Endothelial cell of umbilical vein (primary cell): ENCODE data around the gene TAF1A. TPM values are rescaled to one million over a fixed set of nuclear protein-coding genes. Genes with fewer than 3 reads are reported as not detected.

Source experiments
- BruUV-seq: library from RNA; stranded (reverse); fragments of 400-500 nt; replicated peaks from 2 replicates; lab custom pipeline; 2021; lab: Mats Ljungman, UMichigan
- CTCF ChIA-PET: fragments of 300-600, 350-600 bp; sonication (Branson Sonifier 250); formaldehyde crosslinking; loops from one replicate; lab custom pipeline; 2021; ENCODE audit warnings: antibody characterized with exemption, inconsistent platforms; lab: Charles Lee
- POLR2A ChIA-PET: fragments of 300-600, 350-600 bp; sonication (Branson Sonifier 250); formaldehyde crosslinking; loops from one replicate; lab custom pipeline; 2021; ENCODE audit warnings: antibody characterized with exemption, inconsistent platforms; lab: Charles Lee
- DNase-seq: peaks from one replicate; pipeline ENCODE4 v3.0.0-alpha.2; 2011; ENCODE audit warnings: low read depth, low spot score
- FAIRE-seq: peaks from 2 replicates; lab custom pipeline; 2011; peaks lifted over from hg19 to GRCh38; lab: Jason Lieb, UNC
- H2AFZ ChIP-seq: 2 replicates; pipeline ENCODE4 v1.6.0; 2012; ENCODE audit warnings: low read depth, low read length, control low read depth, inconsistent platforms
- H3K27ac ChIP-seq: 2 replicates; pipeline ENCODE4 v1.5.1; 2011; ENCODE audit warnings: low read depth, mild to moderate bottlenecking, control low read depth, low read length, moderate library complexity; ENCODE audit not compliant: insufficient read depth
- H3K27me3 ChIP-seq, 2 experiments: 2 replicates each; pipeline versions ENCODE4 v1.6.0 to v1.6.1; 2011; ENCODE audit warnings: low read length in 2 of 2, mixed read lengths in 1 of 2; ENCODE audit not compliant: control insufficient read depth in 2 of 2, insufficient read depth in 2 of 2
- H3K36me3 ChIP-seq, 2 experiments: 2 replicates in 1 of 2; 3 replicates in 1 of 2; pipeline ENCODE4 v1.5.1; 2011; ENCODE audit warnings: low read length in 2 of 2, mild to moderate bottlenecking in 1 of 2, moderate library complexity in 1 of 2; ENCODE audit not compliant: control insufficient read depth in 2 of 2, insufficient read depth in 2 of 2; ENCODE audit errors: extremely low read depth in 1 of 2
- H3K4me1 ChIP-seq: 3 replicates; pipeline ENCODE4 v1.5.1; 2011; ENCODE audit warnings: mild to moderate bottlenecking, low read length; ENCODE audit not compliant: control insufficient read depth, insufficient read depth; ENCODE audit errors: extremely low read depth
- H3K4me2 ChIP-seq: 2 replicates; pipeline ENCODE4 v1.6.1; 2011; ENCODE audit warnings: low read length, control low read depth, mixed read lengths; ENCODE audit not compliant: insufficient read depth
- H3K4me3 ChIP-seq, 3 experiments: fragments of 200-600 bp in 1 of 3; sonication (generic), shearing (Covaris generic) in 1 of 3; replicated peaks in 1 of 3; 2 replicates each; pipeline ENCODE4 v1.5.1; 2011 to 2016; ENCODE audit warnings: control low read depth in 3 of 3, low read length in 3 of 3, mild to moderate bottlenecking in 2 of 3, inconsistent platforms in 1 of 3, low read depth in 1 of 3, moderate library complexity in 1 of 3; ENCODE audit not compliant: insufficient read depth in 1 of 3
- H3K79me2 ChIP-seq: 2 replicates; pipeline ENCODE4 v1.6.0; 2012; ENCODE audit warnings: low read length, inconsistent platforms; ENCODE audit not compliant: control insufficient read depth, insufficient read depth
- H3K9ac ChIP-seq: replicated peaks from 2 replicates; pipeline ENCODE3; 2011; ENCODE audit warnings: low read length, control low read depth; ENCODE audit not compliant: insufficient read depth; ENCODE audit errors: extremely low read depth
- H3K9me1 ChIP-seq: replicated peaks from 3 replicates; pipeline ENCODE4 v1.6.0; 2011; ENCODE audit warnings: mild to moderate bottlenecking, low read length; ENCODE audit not compliant: control insufficient read depth, insufficient read depth; ENCODE audit errors: extremely low read depth
- H3K9me3 ChIP-seq: replicated peaks from 2 replicates; pipeline ENCODE4 v1.5.1; 2012; ENCODE audit warnings: low read length, inconsistent platforms; ENCODE audit not compliant: control insufficient read depth, insufficient read depth
- H4K20me1 ChIP-seq: replicated peaks from 2 replicates; pipeline ENCODE3; 2011; ENCODE audit warnings: mild to moderate bottlenecking, low read length; ENCODE audit not compliant: control insufficient read depth, insufficient read depth; ENCODE audit errors: extremely low read depth
- CTCF ChIP-seq, 2 donors: IDR thresholded peaks; 1 replicate in 1 of 2; 2 replicates in 1 of 2; pipeline ENCODE4 v1.5.1; 2011; ENCODE audit warnings: low read length in 2 of 2, mild to moderate bottlenecking in 2 of 2, moderate library complexity in 2 of 2, control low read depth in 1 of 2, inconsistent platforms in 1 of 2, low read depth in 1 of 2; ENCODE audit not compliant: insufficient read depth in 1 of 2; ENCODE audit errors: extremely low read depth in 1 of 2
- EZH2 ChIP-seq: IDR thresholded peaks from 2 replicates; pipeline ENCODE4 v1.6.1; 2012; ENCODE audit warnings: borderline replicate concordance, low read depth, mild to moderate bottlenecking, moderate library complexity, low read length, inconsistent platforms; ENCODE audit not compliant: severe bottlenecking
- FOS ChIP-seq: IDR thresholded peaks from 2 replicates; pipeline ENCODE4 v1.6.1; 2011; ENCODE audit warnings: mild to moderate bottlenecking, low read length, moderate library complexity, borderline replicate concordance; ENCODE audit not compliant: insufficient read depth
- GATA2 ChIP-seq: IDR thresholded peaks from 2 replicates; pipeline ENCODE4 v1.7.0; 2011; ENCODE audit warnings: low read depth, mild to moderate bottlenecking, moderate library complexity, mixed read lengths, low read length; ENCODE audit not compliant: insufficient read length, insufficient read depth
- JUN ChIP-seq: IDR thresholded peaks from 2 replicates; pipeline ENCODE4 v1.6.1; 2011; ENCODE audit warnings: borderline replicate concordance, low read depth; ENCODE audit not compliant: insufficient read length, insufficient read depth
- MAX ChIP-seq: IDR thresholded peaks from 2 replicates; pipeline ENCODE4 v1.6.1; 2011; ENCODE audit not compliant: insufficient read depth, insufficient read length
- MYC ChIP-seq: IDR thresholded peaks from one replicate; pipeline ENCODE4 v1.6.1; 2011; ENCODE audit warnings: mild to moderate bottlenecking, low read depth, low read length
- POLR2A ChIP-seq: IDR thresholded peaks from 2 replicates; pipeline ENCODE4 v1.6.1; 2012; ENCODE audit warnings: low read depth, mild to moderate bottlenecking, control low read depth, low read length
- POLR2AphosphoS5 ChIP-seq: IDR thresholded peaks from 2 replicates; pipeline ENCODE4 v1.6.1; 2012; ENCODE audit warnings: low read depth, mild to moderate bottlenecking, control low read depth, low read length, moderate library complexity; ENCODE audit not compliant: insufficient read depth
- dilution Hi-C: fragments of 300-500 bp; cut with MboI; formaldehyde crosslinking; loops from one replicate; pipeline ENCODE4 v1.15.0; 2019; ENCODE audit warnings: low sequenced_read_pairs; ENCODE audit not compliant: extremely low pct_ligation_motif_present
- intact Hi-C: fragments of 100-400 bp; cut with micrococcal nuclease; formaldehyde crosslinking; loops from one replicate; pipeline ENCODE4 v1.10.0; 2022
- polyA plus RNA-seq, 4 experiments: library from polyadenylated mRNA; depleted of rRNA in 3 of 4; stranded (reverse) in 3 of 4; unstranded in 1 of 4; fragments of >200 nt; gene quantifications; 2 replicates each; pipeline versions ENCODE4 v1.2.1 to v1.2.3, GENCODE V29; 2011 to 2012; ENCODE audit warnings: missing spikeins in 1 of 4
- total RNA-seq: library from RNA; stranded (reverse); gene quantifications from 2 replicates; pipeline ENCODE4 v1.2.3, GENCODE V29; 2021

The TAF1A gene
- total and polyA plus RNA-seq, 2 donors (not counting 3 experiments of a cell fraction or from before 2014, with no cell fraction given): 1.3 to 5.3 TPM

DNA sequence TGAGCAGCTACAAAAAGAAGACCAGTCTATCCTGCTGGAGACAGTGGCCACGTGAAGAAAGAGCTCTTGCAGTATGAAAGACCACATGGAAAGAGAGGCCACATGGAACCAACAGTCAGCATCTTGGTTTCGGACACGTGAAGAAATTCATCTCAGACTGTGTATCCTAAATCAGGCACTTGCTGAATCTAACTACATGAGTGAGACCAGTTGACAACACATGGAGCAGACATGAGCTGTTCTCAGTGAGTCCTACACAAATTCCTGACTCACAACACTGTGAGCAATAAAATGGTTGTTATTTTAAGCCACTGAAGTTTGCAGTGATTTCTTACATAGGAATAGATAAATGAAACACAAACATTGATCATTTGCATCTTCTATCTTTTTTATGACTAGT is 2.4 kb upstream of the TAF1A start:
- no peak overlapping the region for H3K4me2 ChIP-seq
- H3K27me3 ChIP-seq: no peaks in the 10 kb centered on the region
- H3K9me3 ChIP-seq: no peaks in the 10 kb centered on the region
- no peak overlapping the region for H3K4me3 ChIP-seq
- ChIA-PET POLR2A (no interaction called here), CTCF (interaction anchor here (1.2 to 1.6 kb wide), 2 partner anchors 8 to 127 kb away, joined by 3 to 4 read pairs; no protein-coding TSS in a partner anchor)
- H2AFZ ChIP-seq: peak overlapping the region; percentile 48
- no peak overlapping the region for H3K27ac ChIP-seq
- H3K79me2 ChIP-seq: no peaks in the 10 kb centered on the region
- H3K4me1 ChIP-seq: peaks cover 11% of the 10 kb centered on the region
- H4K20me1 ChIP-seq: no peaks in the 10 kb centered on the region
- FAIRE-seq (no peak), DNase-seq (no peak)
- no peaks in the 10 kb centered on the region for H3K36me3 ChIP-seq
- dilution Hi-C loops: no loop called here
- BruUV-seq: no TSS peak
- intact Hi-C loops: no loop called here
- TF ChIP-seq GATA2 (no peak), MAX (no peak), FOS (no peak), POLR2A (no peak), JUN (no peak), EZH2 (no peak), MYC (no peak), POLR2AphosphoS5 (no peak), CTCF (IDR thresholded peaks at IDR 0.05; ENCODE audit: extremely low read depth in 1 of 2, insufficient read depth in 1 of 2, low read depth in 1 of 2, low read length in 2 of 2) (no peak)
- H3K9ac ChIP-seq: no peak overlapping the region
- no peaks in the 10 kb centered on the region for H3K9me1 ChIP-seq
